ENCODE results near the gene RAB6B. TPM values are rescaled to one million over a fixed set of nuclear protein-coding genes. Genes with fewer than 3 reads are reported as not detected.

Gene RAB6B
- total RNA-seq, 1 donor: 0.72 TPM

- Histone ChIP-seq H3K4me2 (ENCODE audit: insufficient read depth, low read length) (no peak overlapping the region), H4K20me1 (ENCODE audit: insufficient read depth, low read length) (no peaks in the 10 kb centered on the region), H3K4me3 (ENCODE audit: insufficient read depth, low read length) (no peak overlapping the region), H3K27me3 (ENCODE audit: insufficient read depth, low read length) (no peaks in the 10 kb centered on the region), H3K36me3 (ENCODE audit: insufficient read depth, low read length) (no peaks in the 10 kb centered on the region), H3K4me1 (ENCODE audit: insufficient read depth, low read length) (no peaks in the 10 kb centered on the region), H3K27ac (ENCODE audit: low read depth, low read length) (no peak overlapping the region), H3K9me3 (ENCODE audit: low read depth, low read length) (no peaks in the 10 kb centered on the region), H2AFZ (ENCODE audit: low read length) (no peak overlapping the region), H3K79me2 (ENCODE audit: insufficient read depth, low read length) (no peaks in the 10 kb centered on the region)
- no peak for DNase-seq (ENCODE audit: insufficient read length, low spot score, missing footprints)
- TF ChIP-seq, protein P1, sequence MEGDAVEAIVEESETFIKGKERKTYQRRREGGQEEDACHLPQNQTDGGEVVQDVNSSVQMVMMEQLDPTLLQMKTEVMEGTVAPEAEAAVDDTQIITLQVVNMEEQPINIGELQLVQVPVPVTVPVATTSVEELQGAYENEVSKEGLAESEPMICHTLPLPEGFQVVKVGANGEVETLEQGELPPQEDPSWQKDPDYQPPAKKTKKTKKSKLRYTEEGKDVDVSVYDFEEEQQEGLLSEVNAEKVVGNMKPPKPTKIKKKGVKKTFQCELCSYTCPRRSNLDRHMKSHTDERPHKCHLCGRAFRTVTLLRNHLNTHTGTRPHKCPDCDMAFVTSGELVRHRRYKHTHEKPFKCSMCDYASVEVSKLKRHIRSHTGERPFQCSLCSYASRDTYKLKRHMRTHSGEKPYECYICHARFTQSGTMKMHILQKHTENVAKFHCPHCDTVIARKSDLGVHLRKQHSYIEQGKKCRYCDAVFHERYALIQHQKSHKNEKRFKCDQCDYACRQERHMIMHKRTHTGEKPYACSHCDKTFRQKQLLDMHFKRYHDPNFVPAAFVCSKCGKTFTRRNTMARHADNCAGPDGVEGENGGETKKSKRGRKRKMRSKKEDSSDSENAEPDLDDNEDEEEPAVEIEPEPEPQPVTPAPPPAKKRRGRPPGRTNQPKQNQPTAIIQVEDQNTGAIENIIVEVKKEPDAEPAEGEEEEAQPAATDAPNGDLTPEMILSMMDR (IDR thresholded peaks at IDR 0.05; ENCODE audit: extremely low read depth, low read depth, low read length): no peak
These were observed 10.6 kb downstream of the RAB6B start for GRCh38 chr3:133884887-133885711.

- Histone ChIP-seq H3K36me3 (ENCODE audit: insufficient read depth, low read length) (no peaks in the 10 kb centered on the region), H4K20me1 (ENCODE audit: insufficient read depth, low read length) (no peaks in the 10 kb centered on the region), H3K9me3 (ENCODE audit: low read depth, low read length) (no peaks in the 10 kb centered on the region), H3K79me2 (ENCODE audit: insufficient read depth, low read length) (no peaks in the 10 kb centered on the region), H3K27me3 (ENCODE audit: insufficient read depth, low read length) (no peaks in the 10 kb centered on the region), H3K27ac (ENCODE audit: low read depth, low read length) (no peak overlapping the region), H2AFZ (ENCODE audit: low read length) (no peak overlapping the region), H3K4me1 (ENCODE audit: insufficient read depth, low read length) (no peaks in the 10 kb centered on the region), H3K4me2 (ENCODE audit: insufficient read depth, low read length) (no peak overlapping the region), H3K4me3 (ENCODE audit: insufficient read depth, low read length) (no peak overlapping the region)
- TF ChIP-seq, protein P1 (IDR thresholded peaks at IDR 0.05; ENCODE audit: extremely low read depth, low read depth, low read length): no peak
- DNase-seq (ENCODE audit: insufficient read length, low spot score, missing footprints): no peak
These were observed 11.4 kb downstream of the RAB6B start for GRCh38 chr3:133884054-133884886.

GRCh38 chr3:133883641-133884040, 12.0 kb downstream of the RAB6B start:
- H3K36me3 ChIP-seq (ENCODE audit: insufficient read depth, low read length): no peaks in the 10 kb centered on the region
- H3K27ac ChIP-seq (ENCODE audit: low read depth, low read length): no peak overlapping the region
- no peaks in the 10 kb centered on the region for H4K20me1 ChIP-seq (ENCODE audit: insufficient read depth, low read length)
- no peaks in the 10 kb centered on the region for H3K79me2 ChIP-seq (ENCODE audit: insufficient read depth, low read length)
- no peak for DNase-seq (ENCODE audit: insufficient read length, low spot score, missing footprints)
- no peaks in the 10 kb centered on the region for H3K9me3 ChIP-seq (ENCODE audit: low read depth, low read length)
- H3K27me3 ChIP-seq (ENCODE audit: insufficient read depth, low read length): no peaks in the 10 kb centered on the region
- H3K4me3 ChIP-seq (ENCODE audit: insufficient read depth, low read length): no peak overlapping the region
- TF ChIP-seq, protein P1 (IDR thresholded peaks at IDR 0.05; ENCODE audit: extremely low read depth, low read depth, low read length): no peak
- no peak overlapping the region for H2AFZ ChIP-seq (ENCODE audit: low read length)
- H3K4me1 ChIP-seq (ENCODE audit: insufficient read depth, low read length): no peaks in the 10 kb centered on the region
- H3K4me2 ChIP-seq (ENCODE audit: insufficient read depth, low read length): no peak overlapping the region

All from osteoblast (primary cell).